H1 (cell line): ENCODE results near the gene RHEX. TPM values are rescaled to one million over a fixed set of nuclear protein-coding genes. Genes with fewer than 3 reads are reported as not detected.

Experiments used
- CTCF ChIA-PET: fragments of 300-600 bp; sonication (Branson Sonifier 250); formaldehyde crosslinking; loops from one replicate; lab custom pipeline; 2021; ENCODE audit not compliant: partially characterized antibody; lab: Charles Lee
- POLR2A ChIA-PET: fragments of 300-600 bp; sonication (Branson Sonifier 250); formaldehyde crosslinking; loops from one replicate; lab custom pipeline; 2021; ENCODE audit warnings: inconsistent platforms; ENCODE audit not compliant: partially characterized antibody; lab: Charles Lee
- DNase-seq, 2 experiments: peaks; one replicate each; pipeline versions ENCODE4 v3.0.0 to v3.0.0-alpha.2; 2010 to 2022; ENCODE audit warnings: low spot score in 2 of 2, low read depth in 1 of 2, mixed read lengths in 1 of 2
- FAIRE-seq: peaks from 2 replicates; lab custom pipeline; 2011; peaks lifted over from hg19 to GRCh38; lab: Jason Lieb, UNC
- H2AFZ ChIP-seq: 2 replicates; pipeline ENCODE4 v1.8.1; 2012; ENCODE audit warnings: low read length, inconsistent platforms
- H2AK5ac ChIP-seq: 2 replicates; pipeline ENCODE4 v1.6.1; 2013; ENCODE audit warnings: low read depth, low read length
- H2BK120ac ChIP-seq: replicated peaks from 2 replicates; pipeline ENCODE3; 2013; ENCODE audit warnings: low read depth, low read length, inconsistent platforms
- H2BK12ac ChIP-seq: 2 replicates; pipeline ENCODE4 v1.6.1; 2013; ENCODE audit warnings: low read depth, low read length
- H2BK15ac ChIP-seq: 2 replicates; pipeline ENCODE4 v1.6.1; 2013; ENCODE audit warnings: low read length
- H2BK20ac ChIP-seq: 2 replicates; pipeline ENCODE4 v1.6.1; 2013; ENCODE audit warnings: low read length
- H2BK5ac ChIP-seq: 2 replicates; pipeline ENCODE4 v1.6.1; 2013; ENCODE audit warnings: low read depth, low read length
- H3K14ac ChIP-seq: 2 replicates; pipeline ENCODE4 v1.6.1; 2013; ENCODE audit warnings: inconsistent platforms; ENCODE audit not compliant: insufficient read length
- H3K18ac ChIP-seq: 2 replicates; pipeline ENCODE4 v1.6.1; 2013; ENCODE audit warnings: low read length; ENCODE audit errors: extremely low read depth
- H3K23ac ChIP-seq: 2 replicates; pipeline ENCODE4 v1.6.1; 2013; ENCODE audit warnings: inconsistent platforms; ENCODE audit not compliant: insufficient read length
- H3K23me2 ChIP-seq: 2 replicates; pipeline ENCODE4 v1.6.1; 2013; ENCODE audit warnings: low read depth, low read length
- H3K27ac ChIP-seq: 2 replicates; pipeline ENCODE4 v1.6.1; 2011; ENCODE audit warnings: low read depth, low read length, inconsistent platforms
- H3K27me3 ChIP-seq, 4 experiments: replicated peaks in 1 of 4; 1 replicate in 1 of 4; 2 replicates in 3 of 4; pipeline versions ENCODE4 v1.6.1 to v1.8.1; 2011 to 2013; ENCODE audit warnings: low read length in 3 of 4, mild to moderate bottlenecking in 3 of 4, inconsistent platforms in 2 of 4, mixed read lengths in 2 of 4, moderate library complexity in 1 of 4; ENCODE audit not compliant: control insufficient read depth in 3 of 4, insufficient read depth in 3 of 4; ENCODE audit errors: extremely low read depth in 1 of 4
- H3K36me3 ChIP-seq, 4 experiments: 2 replicates each; pipeline versions ENCODE4 v1.6.1 to v1.8.1; 2011 to 2013; ENCODE audit warnings: mild to moderate bottlenecking in 4 of 4, low read length in 3 of 4, moderate library complexity in 2 of 4, control low read depth in 1 of 4, inconsistent platforms in 1 of 4; ENCODE audit not compliant: insufficient read depth in 4 of 4, control insufficient read depth in 2 of 4
- H3K4ac ChIP-seq: replicated peaks from 2 replicates; pipeline ENCODE3; 2013; ENCODE audit warnings: low read length, low read depth, mixed read lengths, inconsistent platforms; ENCODE audit not compliant: insufficient read length
- H3K4me1 ChIP-seq, 4 experiments: replicated peaks in 1 of 4; 1 replicate in 1 of 4; 2 replicates in 3 of 4; pipeline versions ENCODE4 v1.6.1 to v1.8.1; 2011 to 2013; ENCODE audit warnings: low read length in 3 of 4, inconsistent platforms in 2 of 4, mixed read lengths in 1 of 4; ENCODE audit not compliant: insufficient read depth in 4 of 4, control insufficient read depth in 3 of 4
- H3K4me2 ChIP-seq, 2 experiments: 2 replicates each; pipeline versions ENCODE4 v1.6.1 to v1.8.1; 2011 to 2013; ENCODE audit warnings: low read depth in 2 of 2, low read length in 2 of 2, control low read depth in 1 of 2, inconsistent platforms in 1 of 2, mild to moderate bottlenecking in 1 of 2; ENCODE audit not compliant: insufficient read depth in 1 of 2
- H3K4me3 ChIP-seq, 4 experiments: fragments of 200-600, 300-600 bp in 1 of 4; sonication (generic), shearing (Covaris generic), sonication (Bioruptor Twin) in 1 of 4; 2 replicates each; pipeline versions ENCODE4 v1.5.1 to v1.8.1; 2011 to 2016; ENCODE audit warnings: low read length in 4 of 4, low read depth in 3 of 4, control low read depth in 2 of 4, inconsistent platforms in 2 of 4, mild to moderate bottlenecking in 2 of 4, mixed read lengths in 1 of 4, moderate library complexity in 1 of 4; ENCODE audit not compliant: insufficient read depth in 2 of 4; ENCODE audit errors: extremely low read depth in 1 of 4
- H3K56ac ChIP-seq: replicated peaks from 2 replicates; pipeline ENCODE3; 2013; ENCODE audit warnings: low read depth, mild to moderate bottlenecking, mixed read lengths, low read length, inconsistent platforms; ENCODE audit not compliant: insufficient read length
- H3K79me1 ChIP-seq: 2 replicates; pipeline ENCODE4 v1.6.1; 2013; ENCODE audit warnings: low read depth, low read length, control low read depth
- H3K79me2 ChIP-seq, 2 experiments: 2 replicates each; pipeline versions ENCODE4 v1.6.1 to v1.8.1; 2012 to 2013; ENCODE audit warnings: low read length in 2 of 2, mild to moderate bottlenecking in 2 of 2, inconsistent platforms in 1 of 2; ENCODE audit not compliant: insufficient read depth in 2 of 2, control insufficient read depth in 1 of 2
- H3K9ac ChIP-seq, 4 experiments: replicated peaks in 1 of 4; 1 replicate in 1 of 4; 2 replicates in 3 of 4; pipeline versions ENCODE4 v1.6.1 to v1.8.1; 2011 to 2013; ENCODE audit warnings: low read depth in 3 of 4, low read length in 3 of 4, control low read depth in 2 of 4, mild to moderate bottlenecking in 2 of 4, moderate library complexity in 2 of 4, inconsistent platforms in 1 of 4; ENCODE audit errors: extremely low read depth in 1 of 4
- H3K9me3 ChIP-seq, 2 experiments: 2 replicates each; pipeline versions ENCODE4 v1.6.1 to v1.8.1; 2012 to 2013; ENCODE audit warnings: mild to moderate bottlenecking in 2 of 2, moderate library complexity in 2 of 2, control low read depth in 1 of 2, inconsistent platforms in 1 of 2, low read depth in 1 of 2, low read length in 1 of 2, mixed read lengths in 1 of 2; ENCODE audit not compliant: insufficient read depth in 2 of 2
- H4K20me1 ChIP-seq, 2 experiments: replicated peaks in 1 of 2; 2 replicates each; pipeline versions ENCODE3 to v1.8.1; 2011 to 2013; ENCODE audit warnings: inconsistent platforms in 2 of 2, low read length in 2 of 2, mild to moderate bottlenecking in 1 of 2; ENCODE audit not compliant: insufficient read depth in 2 of 2, control insufficient read depth in 1 of 2
- H4K5ac ChIP-seq: 2 replicates; pipeline ENCODE4 v1.6.1; 2013; ENCODE audit warnings: low read length, low read depth, mixed read lengths, inconsistent platforms; ENCODE audit not compliant: insufficient read length
- H4K8ac ChIP-seq: 2 replicates; pipeline ENCODE4 v1.8.0; 2013; ENCODE audit warnings: mild to moderate bottlenecking, moderate library complexity, low read length, inconsistent platforms; ENCODE audit not compliant: insufficient read depth; ENCODE audit errors: extremely low read depth
- H4K91ac ChIP-seq: replicated peaks from 2 replicates; pipeline ENCODE3; 2013; ENCODE audit warnings: low read length, mixed read lengths, inconsistent platforms; ENCODE audit not compliant: insufficient read length
- BCL11A ChIP-seq, 2 experiments: IDR thresholded peaks; one replicate each; pipeline ENCODE4 v1.6.1; 2011; ENCODE audit warnings: low read depth in 2 of 2, low read length in 2 of 2, mild to moderate bottlenecking in 2 of 2
- CHD1 ChIP-seq: IDR thresholded peaks from 2 replicates; pipeline ENCODE4 v1.6.1; 2012; ENCODE audit warnings: low read depth, low read length, improper control_type of control experiment
- CHD2 ChIP-seq: IDR thresholded peaks from 2 replicates; pipeline ENCODE4 v1.6.1; 2012; ENCODE audit warnings: low read length, improper control_type of control experiment
- CREB1 ChIP-seq: IDR thresholded peaks from 2 replicates; pipeline ENCODE4 v1.6.1; 2012; ENCODE audit warnings: inconsistent platforms
- GTF2F1 ChIP-seq: IDR thresholded peaks from 2 replicates; pipeline ENCODE4 v1.6.1; 2012; ENCODE audit warnings: low read depth, low read length, improper control_type of control experiment, borderline replicate concordance
- JUN ChIP-seq: IDR thresholded peaks from 2 replicates; pipeline ENCODE4 v1.6.1; 2011; ENCODE audit warnings: low read depth, mild to moderate bottlenecking, improper control_type of control experiment, low read length
- KDM1A ChIP-seq: fragments of 200-600, 300-600 bp; sonication (generic); IDR thresholded peaks from 2 replicates; pipeline ENCODE4 v1.7.1; 2016; ENCODE audit warnings: mild to moderate bottlenecking, low read length, borderline replicate concordance
- NRF1 ChIP-seq: IDR thresholded peaks from 2 replicates; pipeline ENCODE4 v1.6.1; 2011; ENCODE audit warnings: mild to moderate bottlenecking, low read depth, low read length, improper control_type of control experiment
- POU5F1 ChIP-seq: IDR thresholded peaks from 2 replicates; pipeline ENCODE4 v1.6.1; 2011; ENCODE audit warnings: low read depth, mild to moderate bottlenecking, low read length, moderate library complexity
- RXRA ChIP-seq: IDR thresholded peaks from 2 replicates; pipeline ENCODE4 v1.6.1; 2011; ENCODE audit warnings: low read depth, mild to moderate bottlenecking, low read length, moderate library complexity; ENCODE audit not compliant: insufficient read depth
- SIRT6 ChIP-seq: IDR thresholded peaks from one replicate; pipeline ENCODE4 v1.7.1; 2012; ENCODE audit warnings: low read length, inconsistent platforms
- SRF ChIP-seq: IDR thresholded peaks from 2 replicates; pipeline ENCODE4 v1.6.1; 2011; ENCODE audit warnings: mild to moderate bottlenecking, low read depth, low read length, moderate library complexity
- TAF1 ChIP-seq: IDR thresholded peaks from 2 replicates; pipeline ENCODE4 v1.6.1; 2011; ENCODE audit warnings: mild to moderate bottlenecking, low read depth, low read length
- TEAD4 ChIP-seq: IDR thresholded peaks from 2 replicates; pipeline ENCODE4 v1.6.1; 2012; ENCODE audit warnings: low read depth, low read length, inconsistent platforms, mixed read lengths
- WGBS, 2 experiments: shearing (Covaris generic) in 1 of 2; methylation state at CpG; one replicate each; pipeline versions ENCODE4 v1.1.6 to v1.1.7; 2013 to 2015; ENCODE audit warnings: low lambda C conversion rate in 2 of 2, mixed read lengths in 2 of 2, inconsistent platforms in 1 of 2, low coverage in 1 of 2, missing lambda C conversion rate in 1 of 2; ENCODE audit not compliant: insufficient replicate concordance in 2 of 2, insufficient coverage in 1 of 2, insufficient read length in 1 of 2; ENCODE audit errors: extremely low coverage in 1 of 2, missing lambda C conversion rate in 1 of 2; 5-methylcytosine and 5-hydroxymethylcytosine counted together
- polyA plus RNA-seq, 7 experiments: library from polyadenylated mRNA; depleted of rRNA in 3 of 7; stranded (reverse) in 5 of 7; unstranded in 2 of 7; fragments of >200 nt in 5 of 7; fragments of 200-250 nt in 2 of 7; gene quantifications; 1 replicate in 5 of 7; 2 replicates in 1 of 7; 4 replicates in 1 of 7; pipeline versions ENCODE4 v1.2.1 to v1.2.3, GENCODE V29; 2011 to 2013; ENCODE audit warnings: missing spikeins in 2 of 7, mixed read lengths in 2 of 7
- total RNA-seq: library from RNA; stranded (reverse); fragmentation: NEBNext Ultra II Directional; extraction: Animal tissue kit (Norgen Biotek cat#: 25700); gene quantifications from 2 replicates; pipeline ENCODE4 v1.2.1, GENCODE V29; 2021

The RHEX gene
- total and polyA plus RNA-seq, 2 of the 8 experiments (the other 6 are each of a cell fraction or from before 2014, with no cell fraction given): not detected

GRCh38 chr1:206114692-206115640 is 62.0 kb downstream of the RHEX start:
- H2BK120ac ChIP-seq: no peak overlapping the region
- no peak overlapping the region for H2BK20ac ChIP-seq
- no peaks in the 10 kb centered on the region for H3K9me3 ChIP-seq
- H3K4me1 ChIP-seq: peaks cover 0 to 3% (median 2%) of the 10 kb centered on the region in 4 experiments; a peak in 3 of 7 replicates
- peaks cover 2% of the 10 kb centered on the region; the same call in 1 of the 2 replicates for H3K79me1 ChIP-seq
- DNase-seq (peak in 1 of 2 experiments; percentile 17), FAIRE-seq (no peak)
- no peak overlapping the region for H3K4me2 ChIP-seq
- H2AK5ac ChIP-seq: no peak overlapping the region
- ChIA-PET CTCF (interaction anchor here (0.7 to 2.8 kb wide), 7 partner anchors 9 to 196 kb away, joined by 3 to 14 read pairs (median 3); no protein-coding TSS in a partner anchor), POLR2A (no interaction called here)
- no peak overlapping the region for H3K4ac ChIP-seq
- no peak overlapping the region for H2BK15ac ChIP-seq
- H2BK12ac ChIP-seq: no peak overlapping the region
- H3K14ac ChIP-seq: no peak overlapping the region
- no peaks in the 10 kb centered on the region for H3K79me2 ChIP-seq
- H4K20me1 ChIP-seq: peaks cover 0 to 2% of the 10 kb centered on the region in 2 experiments
- no peak overlapping the region for H4K8ac ChIP-seq
- H3K23ac ChIP-seq: no peak overlapping the region
- H2BK5ac ChIP-seq: no peak overlapping the region
- H3K9ac ChIP-seq: no peak overlapping the region
- no peak overlapping the region for H3K4me3 ChIP-seq
- H3K18ac ChIP-seq: no peak overlapping the region
- H3K36me3 ChIP-seq: no peaks in the 10 kb centered on the region
- no peak overlapping the region for H4K5ac ChIP-seq
- no peak overlapping the region for H3K27ac ChIP-seq
- WGBS, 2 experiments: 89% methylated on average over 6 of the region's 6 CpGs; no CpG with 5 or more reads in 1 of the 2 experiments
- peaks cover 16% of the 10 kb centered on the region for H3K23me2 ChIP-seq
- H3K27me3 ChIP-seq: peaks cover 3 to 26% (median 24%) of the 10 kb centered on the region in 4 experiments
- H2AFZ ChIP-seq: no peak overlapping the region
- H4K91ac ChIP-seq: no peak overlapping the region
- no peak overlapping the region for H3K56ac ChIP-seq
- TF ChIP-seq BCL11A (IDR thresholded peaks at IDR 0.05; ENCODE audit: low read depth in 2 of 2, low read length in 2 of 2) (no peak), SRF (no peak), JUN (no peak), GTF2F1 (no peak), SIRT6 (no peak), KDM1A (no peak), CHD2 (no peak), RXRA (no peak), CREB1 (no peak), NRF1 (no peak), CHD1 (no peak), TEAD4 (no peak), TAF1 (no peak), POU5F1 (no peak)
